Measurements from ENCODE around the gene ZBTB17.

- TF ChIP-seq POLR2AphosphoS5 (IDR thresholded peaks at IDR 0.05; ENCODE audit: low read depth, low read length), result no peak
- TF ChIP-seq POLR2A (IDR thresholded peaks at IDR 0.05; ENCODE audit: low read depth, low read length), result no peak
These were observed 23.3 kb downstream of the ZBTB17 start for GRCh38 chr1:15952317-15953258.
